K562 (cell line): ENCODE results near the gene SIDT2.

Source experiments
- ATF2 ChIP-seq: sonication (generic); formaldehyde crosslinking; IDR thresholded peaks from 2 replicates; pipeline ENCODE4 v1.8.1; 2022; ENCODE audit warnings: missing genetic modification reagents
- BCLAF1 ChIP-seq, 2 experiments: fragments of 450-650 bp in 1 of 2; IDR thresholded peaks; 2 replicates each; pipeline ENCODE4 v1.6.1; 2011 to 2017; ENCODE audit warnings: low read depth in 2 of 2, antibody characterized with exemption in 1 of 2, borderline replicate concordance in 1 of 2, low read length in 1 of 2, mild to moderate bottlenecking in 1 of 2, mixed read lengths in 1 of 2; ENCODE audit not compliant: control insufficient read depth in 1 of 2
- CEBPB ChIP-seq: fragments of 450-650 bp; IDR thresholded peaks from 2 replicates; pipeline ENCODE4 v1.6.1; 2016; ENCODE audit warnings: missing genetic modification characterization, missing compliant biosample characterization
- CTCF ChIP-seq, 3 experiments: IDR thresholded peaks in 2 of 3; conservative IDR thresholded peaks in 1 of 3; 2 replicates each; pipeline ENCODE4 v1.5.1; 2011 to 2012; ENCODE audit warnings: low read length in 3 of 3, mild to moderate bottlenecking in 3 of 3, control low read depth in 2 of 3, improper control_type of control experiment in 1 of 3, inconsistent platforms in 1 of 3, low read depth in 1 of 3, mixed read lengths in 1 of 3, moderate library complexity in 1 of 3; ENCODE audit not compliant: insufficient read depth in 2 of 3
- E4F1 ChIP-seq: fragments of 250-450 bp; sonication (Bioruptor Pico); IDR thresholded peaks from 2 replicates; pipeline ENCODE4 v1.5.0; 2021; ENCODE audit warnings: mild to moderate bottlenecking, borderline replicate concordance
- GATA2 ChIP-seq: sonication (generic); formaldehyde crosslinking; IDR thresholded peaks from 2 replicates; pipeline ENCODE4 v1.4.0; 2020; ENCODE audit warnings: mild to moderate bottlenecking, missing genetic modification reagents
- POLR2A ChIP-seq: fragments of 450-650 bp; conservative IDR thresholded peaks from 2 replicates; pipeline ENCODE4 v1.6.1; 2016
- TAF1 ChIP-seq: IDR thresholded peaks from 2 replicates; pipeline ENCODE4 v1.6.1; 2011; ENCODE audit warnings: mild to moderate bottlenecking, low read length, moderate library complexity; ENCODE audit not compliant: insufficient read depth, control insufficient read depth, severe bottlenecking; ENCODE audit errors: extremely low read depth
- ZBTB8A ChIP-seq: fragments of 450-650 bp; IDR thresholded peaks from 2 replicates; pipeline ENCODE4 v1.6.1; 2018; ENCODE audit warnings: mild to moderate bottlenecking, moderate library complexity; ENCODE audit not compliant: partially characterized antibody
- ZFP36 ChIP-seq: fragments of 150-350 bp; IDR thresholded peaks from 2 replicates; pipeline ENCODE4 v1.6.1; 2018; ENCODE audit warnings: low read length, low read depth; ENCODE audit not compliant: partially characterized antibody
- ZNF512 ChIP-seq: IDR thresholded peaks from 2 replicates; pipeline ENCODE4 v1.6.1; 2016; ENCODE audit warnings: missing genetic modification characterization, missing compliant biosample characterization
- ZNF586 ChIP-seq: fragments of 450-650 bp; formaldehyde crosslinking; conservative IDR thresholded peaks from 2 replicates; pipeline ENCODE4 v1.4.0; 2020; ENCODE audit warnings: mild to moderate bottlenecking, moderate library complexity
- ZNF717 ChIP-seq: fragments of 250-450 bp; sonication (Bioruptor Pico); IDR thresholded peaks from 2 replicates; pipeline ENCODE4 v1.5.0; 2021

GRCh38 chr11:117179048-117179999 lies 781 bp downstream of the SIDT2 start:
- TF ChIP-seq CTCF (IDR thresholded peaks at IDR 0.05 in 2 of 3, conservative IDR thresholded peaks at IDR 0.05 in 1 of 3; ENCODE audit: insufficient read depth in 2 of 3, low read depth in 1 of 3, low read length in 3 of 3) (no peak), POLR2A (no peak), ZNF512 (no peak), ATF2 (no peak), ZFP36 (no peak), CEBPB (tag) (no peak), BCLAF1 (IDR thresholded peaks at IDR 0.05; ENCODE audit: borderline replicate concordance in 1 of 2, control insufficient read depth in 1 of 2, low read depth in 2 of 2, low read length in 1 of 2) (no peak), ZBTB8A (no peak), GATA2 (CRISPR knock-in tag) (no peak), ZNF586 (CRISPR knock-in tag) (no peak), E4F1 (CRISPR knock-in tag) (no peak), ZNF717 (no peak), TAF1 (no peak)
